GM19452 (cell line): ENCODE results near the gene TMOD3.
"Not testable (repeated sequence)": the region's sequence is repeated elsewhere in the genome, so short reads cannot be mapped to it uniquely, and the experiment has no call there.

Source experiments
- ATAC-seq: cut with Tn5 transposase; IDR thresholded peaks from one replicate; pipeline ENCODE4 v1.9.1; 2021; ENCODE audit not compliant: unreplicated experiment

TMOD3 gene

DNA sequence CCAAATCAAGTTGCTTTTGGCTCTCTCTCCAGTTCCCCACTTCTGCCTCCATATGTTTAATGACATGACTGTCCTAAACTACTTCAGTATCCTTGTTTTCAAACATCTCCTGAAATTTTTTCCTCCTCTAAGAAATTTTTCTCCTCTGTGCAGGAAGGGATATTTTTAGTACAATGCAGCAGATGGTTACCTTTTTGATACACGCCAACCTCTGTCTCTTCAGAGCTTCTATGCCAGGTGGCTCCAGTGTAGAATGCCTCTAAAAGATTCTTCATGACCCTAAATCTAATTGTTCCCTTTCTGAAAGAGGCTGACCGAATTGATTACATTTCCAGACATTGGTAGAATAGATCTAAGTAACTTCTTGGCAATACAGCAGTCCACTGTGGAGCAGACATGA is 33.7 kb downstream of the TMOD3 start:
- ATAC-seq: no peak

DNA sequence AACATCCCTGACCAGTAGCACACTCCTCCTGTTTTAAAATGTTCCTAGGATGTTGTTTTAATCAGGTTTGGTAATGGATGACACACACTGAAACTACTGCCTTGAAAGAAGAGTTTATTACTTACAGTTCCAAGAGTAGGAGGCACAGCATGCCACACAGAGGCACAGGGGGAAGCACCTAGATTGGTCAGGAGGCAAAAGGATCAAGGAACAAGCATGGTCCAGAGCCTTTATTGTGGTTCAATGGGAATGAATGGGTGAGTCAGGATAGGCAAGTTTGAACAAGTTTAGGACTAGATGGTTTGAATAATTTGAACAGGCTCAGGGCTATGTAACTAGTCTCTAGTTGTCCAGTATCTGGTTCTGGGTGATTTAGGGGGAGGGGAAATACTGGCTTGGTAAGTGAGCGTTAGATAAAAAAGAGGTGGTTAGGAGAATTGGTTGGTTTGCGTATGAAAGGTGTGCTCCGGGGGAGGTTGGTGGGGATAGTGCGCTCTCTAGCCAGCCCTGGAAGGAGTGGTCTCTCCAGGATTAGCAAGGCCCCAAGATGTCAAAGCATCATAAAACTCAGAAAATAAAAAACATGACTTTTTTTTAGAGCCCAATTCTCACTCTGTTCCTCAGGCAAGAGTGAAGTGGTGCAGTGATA is 35.1 kb downstream of the TMOD3 start:
- no peak for ATAC-seq

DNA sequence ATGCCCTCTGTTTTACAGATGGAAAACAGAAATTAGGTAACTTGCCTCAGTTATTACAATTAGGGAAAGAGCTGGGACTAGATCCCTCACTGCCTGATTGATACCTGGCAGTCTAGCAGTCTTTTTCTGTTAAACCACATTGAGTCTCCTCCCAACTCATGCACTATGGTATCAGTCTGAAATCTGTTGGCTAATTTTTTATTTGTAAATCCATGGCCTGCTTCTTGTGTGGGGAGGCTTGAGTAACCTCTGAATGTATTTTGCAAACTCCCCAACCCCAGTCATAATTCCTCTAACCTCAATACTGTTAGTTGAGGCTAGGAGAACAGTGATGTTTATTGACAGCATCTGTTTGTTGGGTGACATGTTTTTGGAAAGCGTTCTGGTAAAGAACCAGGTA is 35.9 kb downstream of the TMOD3 start:
- no peak for ATAC-seq

DNA sequence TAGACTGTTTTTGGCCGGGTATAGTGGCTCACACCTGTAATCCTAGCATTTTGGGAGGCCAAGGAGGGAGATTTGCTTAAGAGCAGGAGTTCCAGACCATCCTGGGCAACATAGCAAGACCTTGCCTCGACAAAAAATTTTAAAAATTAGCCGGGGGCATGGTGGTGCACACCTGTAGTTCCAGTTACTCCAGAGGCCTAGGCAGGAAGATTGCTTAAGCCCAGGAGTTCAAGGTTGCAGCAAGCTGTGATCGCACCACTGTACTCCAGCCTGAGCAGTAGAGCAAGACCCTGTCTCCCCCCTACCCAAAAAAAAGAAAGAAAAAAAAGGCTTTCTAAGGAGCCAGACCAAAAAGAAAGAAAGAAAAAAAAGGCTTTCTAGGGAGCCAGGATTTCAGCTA is 36.7 kb downstream of the TMOD3 start:
- ATAC-seq: no peak

- no peak for ATAC-seq
Observed at GRCh38 chr15:51866751-51867150, 37.3 kb downstream of the TMOD3 start.

DNA sequence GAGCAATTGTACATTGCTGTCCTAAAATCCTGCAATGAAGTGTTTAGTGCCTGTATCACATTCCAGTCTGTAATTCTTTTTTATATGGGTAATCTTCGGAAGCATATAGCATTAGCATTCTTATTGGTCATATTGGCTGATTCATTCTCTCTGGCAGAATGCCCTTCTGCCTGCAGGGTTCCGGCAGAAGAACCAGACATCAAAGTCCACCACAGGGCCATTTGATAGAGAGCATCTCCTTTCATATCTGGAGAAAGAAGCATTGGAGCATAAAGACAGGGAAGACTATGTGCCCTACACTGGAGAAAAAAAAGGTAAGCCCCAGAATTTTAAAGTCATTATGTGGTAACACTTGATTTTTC is 39.6 kb downstream of the TMOD3 start:
- no peak for ATAC-seq

DNA sequence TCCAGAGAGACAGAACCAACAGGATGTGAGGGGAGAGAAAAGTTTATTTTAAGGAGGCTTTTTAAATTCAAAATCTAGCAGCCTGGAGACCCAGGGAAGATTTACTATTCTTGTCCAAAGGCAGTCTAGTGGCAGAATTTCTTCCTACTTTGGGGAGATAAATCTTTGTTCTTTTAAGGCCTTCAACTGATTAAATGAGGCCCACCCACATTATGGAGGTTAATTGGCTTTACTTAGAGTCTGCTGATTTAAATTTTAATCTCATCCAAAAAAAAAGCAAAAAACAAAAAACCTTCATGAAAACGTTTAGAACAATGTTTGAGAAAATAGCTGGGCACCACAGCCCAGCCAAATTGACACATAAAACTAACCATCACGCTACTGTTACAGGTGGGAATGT is 41.3 kb downstream of the TMOD3 start:
- no peak for ATAC-seq

GRCh38 chr15:51874751-51875644 is 45.5 kb downstream of the TMOD3 start:
- no peak for ATAC-seq

DNA sequence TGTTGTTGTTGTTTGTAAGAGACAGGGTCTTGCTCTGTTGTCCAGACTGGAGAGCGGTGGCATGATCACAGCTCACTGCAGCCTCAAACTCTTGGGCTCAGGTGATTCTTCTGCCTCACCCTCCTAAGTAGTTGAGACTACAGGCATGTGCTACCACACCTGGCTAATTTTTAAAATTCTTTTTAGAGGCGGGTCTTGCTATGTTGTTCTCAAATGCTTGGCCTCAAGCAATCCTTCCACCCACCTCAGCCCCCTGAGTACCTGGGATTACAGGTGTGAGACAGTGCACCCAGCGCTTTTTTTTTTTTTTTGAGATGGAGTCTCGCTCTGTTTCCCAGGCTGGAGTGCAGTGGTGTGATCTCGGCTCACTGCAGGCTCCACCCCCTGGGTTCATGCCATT is 46.7 kb downstream of the TMOD3 start:
- ATAC-seq: no peak

DNA sequence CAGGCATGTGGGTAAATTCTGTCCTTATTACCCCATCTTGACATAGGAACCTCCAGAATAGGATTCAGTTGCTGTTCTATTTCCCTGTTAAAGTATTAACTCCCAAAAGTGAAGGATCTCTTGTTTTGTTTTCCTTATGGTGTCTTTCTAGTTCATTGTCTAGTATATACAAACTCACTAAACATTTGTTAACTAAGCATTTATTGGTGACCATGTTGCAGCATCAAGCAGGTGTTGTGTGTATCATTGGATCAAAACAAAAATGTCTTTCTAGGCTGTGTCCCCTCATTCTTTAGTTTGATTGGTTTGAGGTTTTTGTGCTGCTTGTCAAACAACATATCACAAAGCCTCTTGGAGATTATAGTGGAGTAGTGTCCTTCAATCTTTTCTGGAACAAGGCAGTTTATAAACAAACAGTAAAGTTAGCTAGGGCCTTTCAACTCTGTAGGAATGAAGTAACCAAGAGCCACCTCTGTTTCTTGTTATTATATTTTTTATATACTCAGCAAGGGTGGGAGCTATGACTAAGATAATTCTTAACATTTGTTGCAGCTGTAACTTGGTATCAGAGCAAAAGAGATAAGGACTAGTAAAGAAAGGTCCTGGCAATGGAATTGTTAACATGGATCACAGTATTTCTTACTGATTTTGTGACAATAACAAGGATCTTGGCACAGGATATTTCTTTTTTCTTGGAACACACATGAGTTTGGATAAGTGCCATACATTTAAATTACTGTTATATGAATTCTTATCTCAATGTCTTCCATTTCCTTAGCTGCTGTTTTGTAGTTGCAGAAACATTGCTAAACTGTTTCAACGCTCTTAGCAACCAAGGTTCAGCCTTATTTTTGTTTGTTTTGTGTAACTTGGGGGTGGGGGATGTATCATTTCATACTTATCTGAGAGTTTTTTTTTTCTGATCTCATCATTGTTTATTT is 49.3 kb downstream of the TMOD3 start:
- no peak for ATAC-seq

GRCh38 chr15:51879555-51879954 is 50.1 kb downstream of the TMOD3 start:
- no peak for ATAC-seq

DNA sequence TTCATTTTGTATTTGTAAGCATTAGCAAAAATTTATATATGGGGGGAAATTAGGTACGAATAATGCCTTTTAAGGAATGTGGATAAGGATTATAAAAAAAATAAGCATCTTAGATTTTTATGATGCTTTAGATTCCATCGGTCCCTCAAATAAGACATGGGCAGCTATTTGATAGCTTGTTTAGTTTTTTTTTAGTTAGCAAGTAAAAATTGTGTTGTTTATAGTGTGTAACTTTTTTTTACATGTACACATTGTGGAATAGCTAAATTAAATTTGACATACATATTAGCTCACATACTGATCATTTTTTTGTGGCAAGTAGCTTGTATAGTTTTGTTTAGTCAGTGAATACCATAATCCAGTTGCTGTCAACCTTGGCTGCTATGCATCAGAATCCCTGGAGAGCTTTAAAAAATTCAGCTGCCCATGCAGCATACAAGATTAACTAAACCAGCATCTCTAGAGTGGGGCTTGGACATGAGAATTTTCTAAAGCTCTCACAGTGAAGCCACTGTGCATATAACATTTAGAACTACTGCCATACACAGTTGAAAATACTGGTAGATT is 53.9 kb downstream of the TMOD3 start:
- ATAC-seq: no peak

DNA sequence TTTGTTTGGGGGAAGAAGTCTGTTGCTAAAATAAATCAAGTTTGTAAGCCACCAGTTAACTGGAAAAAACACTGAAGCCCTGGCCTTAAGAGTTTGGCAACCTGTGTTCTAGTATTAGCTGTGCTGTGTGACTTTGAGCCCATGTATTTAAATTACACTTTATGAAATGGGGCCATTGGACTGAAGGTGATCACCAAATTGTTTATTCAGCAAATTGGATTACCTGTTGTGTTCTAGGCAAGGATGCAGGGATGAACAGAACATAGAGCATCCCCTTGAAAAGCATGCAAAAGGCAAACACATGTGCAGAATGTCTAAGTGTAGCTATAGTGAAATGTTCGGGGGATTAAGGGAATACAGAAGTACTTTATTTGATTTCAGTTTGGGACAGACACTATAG is 54.6 kb downstream of the TMOD3 start:
- ATAC-seq: no peak

- ATAC-seq: no peak
Observed at GRCh38 chr15:51884517-51885236, 55.2 kb downstream of the TMOD3 start.

DNA sequence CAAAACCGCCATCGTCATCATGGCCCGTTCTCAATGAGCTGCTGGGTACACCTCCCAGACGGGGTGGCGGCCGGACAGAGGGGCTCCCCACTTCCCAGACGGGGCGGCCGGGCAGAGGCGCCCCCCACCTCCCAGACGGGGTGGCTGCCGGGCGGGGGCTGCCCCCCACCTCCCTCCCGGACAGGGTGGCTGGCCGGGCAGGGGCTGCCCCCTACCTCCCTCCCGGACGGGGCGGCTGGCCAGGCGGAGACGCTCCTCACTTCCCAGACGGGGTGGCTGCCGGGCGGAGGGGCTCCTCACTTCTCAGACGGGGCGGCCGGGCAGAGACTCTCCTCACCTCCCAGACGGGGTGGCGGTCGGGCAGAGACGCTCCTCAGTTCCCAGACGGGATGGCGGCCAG is 56.3 kb downstream of the TMOD3 start:
- not testable (repeated sequence) for ATAC-seq

GRCh38 chr15:51887887-51888592 is 58.6 kb downstream of the TMOD3 start:
- ATAC-seq: no peak

GRCh38 chr15:51888593-51889195 is 59.2 kb downstream of the TMOD3 start:
- ATAC-seq: no peak

DNA sequence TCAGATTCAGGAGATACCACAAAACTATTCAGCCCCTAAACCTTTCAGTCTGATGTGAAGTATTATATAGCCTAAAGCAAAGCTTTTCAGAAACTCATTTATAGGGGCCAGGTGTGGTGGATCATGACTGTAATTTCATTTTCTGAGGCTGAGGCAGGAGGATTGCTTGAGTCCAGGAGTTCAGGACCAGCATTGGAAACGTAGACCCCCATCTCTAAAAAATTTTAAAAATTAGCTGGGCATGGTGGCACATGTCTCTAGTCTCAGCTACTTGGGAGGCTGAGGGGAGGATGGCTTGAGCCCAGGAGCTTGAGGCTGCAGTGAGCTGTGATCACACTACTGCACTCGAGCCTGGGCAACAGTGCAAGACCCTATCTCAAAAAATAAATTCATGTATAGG is 60.0 kb downstream of the TMOD3 start:
- ATAC-seq: no peak

DNA sequence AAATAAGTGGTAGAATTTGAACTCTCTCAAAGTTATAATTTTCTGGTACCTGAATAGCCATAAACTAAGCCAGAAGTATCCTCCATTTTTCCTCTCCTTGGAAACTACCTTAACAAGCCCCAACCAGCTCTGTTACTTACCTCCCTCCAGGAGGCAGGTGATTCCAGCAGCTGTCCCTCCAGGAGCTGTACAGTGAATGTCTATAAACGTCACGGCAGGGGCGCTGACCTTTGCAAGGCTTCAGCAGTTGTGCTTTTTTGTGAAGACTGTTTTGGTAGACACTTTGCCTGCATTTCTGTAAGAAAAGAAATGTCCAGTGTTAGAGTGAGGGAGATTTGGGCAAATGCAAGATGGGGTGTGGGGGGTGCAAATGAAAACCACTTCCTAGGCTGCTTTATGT is 75.0 kb downstream of the TMOD3 start:
- no peak for ATAC-seq

GRCh38 chr15:51904931-51905330 is 75.5 kb downstream of the TMOD3 start:
- no peak for ATAC-seq
